Uterus (tissue), 4 donors: ENCODE data around the gene FOXC1. TPM values are rescaled to one million over a fixed set of nuclear protein-coding genes. Genes with fewer than 3 reads are reported as not detected.

Source experiments
- DNase-seq, 2 donors: peaks; one replicate each; pipeline ENCODE4 v3.0.0-alpha.2; 2019 to 2020
- H3K27ac ChIP-seq, 2 donors: fragments of 200-600 bp; sonication (generic); 1 replicate in 1 of 2; 2 replicates in 1 of 2; pipeline ENCODE4 v1.5.1; 2016 to 2018
- H3K27me3 ChIP-seq, 2 donors: fragments of 200-600 bp; sonication (generic); one replicate each; pipeline ENCODE4 v1.5.1; 2018 to 2019; ENCODE audit warnings: control low read depth in 1 of 2
- H3K36me3 ChIP-seq, 2 donors: fragments of 200-600 bp; sonication (generic); one replicate each; pipeline ENCODE4 v1.5.1; 2019; ENCODE audit warnings: control low read depth in 1 of 2
- H3K4me1 ChIP-seq, 2 donors: fragments of 200-600 bp; sonication (generic); one replicate each; pipeline ENCODE4 v1.5.1; 2018 to 2019; ENCODE audit warnings: control low read depth in 1 of 2
- H3K4me3 ChIP-seq, 2 donors: fragments of 200-600 bp; sonication (generic); 1 replicate in 1 of 2; 2 replicates in 1 of 2; pipeline ENCODE4 v1.5.1; 2018 to 2019; ENCODE audit warnings: mild to moderate bottlenecking in 1 of 2
- H3K9me3 ChIP-seq, 2 donors: fragments of 200-600 bp; sonication (generic); one replicate each; pipeline ENCODE4 v1.5.1; 2019; ENCODE audit warnings: control low read depth in 1 of 2
- POLR2A ChIP-seq, 2 donors: fragments of 450-650 bp; IDR thresholded peaks; one replicate each; pipeline ENCODE4 v1.6.1; 2016; ENCODE audit warnings: antibody characterized with exemption in 2 of 2, mild to moderate bottlenecking in 1 of 2, moderate library complexity in 1 of 2
- intact Hi-C: fragments of 100-400 bp; cut with DNase I; formaldehyde crosslinking; loops from one replicate; pipeline ENCODE4 v1.15.1; 2023; ENCODE audit warnings: low total_unique reads
- total RNA-seq, 4 donors: library from RNA; depleted of rRNA in 3 of 4; stranded (reverse); fragments of >200 nt in 3 of 4; gene quantifications; one replicate each; pipeline versions ENCODE4 v1.1.0 to v1.2.4, GENCODE V29; 2014 to 2023
- TF ChIP-seq, protein P1 (sequence below), 4 experiments: fragments of 200-600 bp in 2 of 4; fragments of 450-650 bp in 2 of 4; sonication (generic) in 2 of 4; IDR thresholded peaks; one replicate each; pipeline ENCODE4 v1.5.1; 2016 to 2019; ENCODE audit warnings: antibody characterized with exemption in 4 of 4, mild to moderate bottlenecking in 2 of 4, moderate library complexity in 1 of 4
- donor health status: DM: yes; HTN: yes; CAD: no.

Gene FOXC1
- total RNA-seq, 4 donors from 2014 or later: 1.8 to 15.2 (median 5.1) TPM

DNA sequence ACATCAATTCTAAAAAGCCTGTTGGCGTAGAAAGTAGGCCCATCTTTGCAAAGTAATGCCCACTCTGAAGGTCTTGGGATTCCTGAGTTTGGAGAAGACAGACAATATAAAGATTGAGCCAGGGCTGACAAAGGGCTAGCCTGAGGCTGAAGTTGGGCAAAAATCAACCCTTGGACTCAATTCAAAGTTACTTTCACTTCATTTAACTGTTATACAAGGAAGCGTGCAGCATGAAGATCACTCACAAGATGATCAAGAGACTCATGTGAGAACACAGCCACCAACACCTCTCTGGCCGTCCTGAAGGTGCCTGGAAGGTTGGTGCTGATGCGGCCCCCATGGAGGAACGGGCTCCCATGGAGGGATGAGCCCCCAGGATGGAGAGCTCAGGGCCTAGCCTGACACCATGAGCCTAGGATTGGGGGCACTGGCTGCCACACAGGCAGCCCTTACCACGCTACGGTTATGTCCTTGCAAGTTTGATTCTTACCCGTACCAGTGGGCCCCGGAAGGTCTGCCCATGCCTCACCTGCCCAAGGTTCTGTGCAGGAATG, 26.6 kb downstream of the FOXC1 start:
- no peak for DNase-seq
- Histone ChIP-seq H3K27ac (no peak overlapping the region), H3K9me3 (no peaks in the 10 kb centered on the region), H3K4me1 (no peaks in the 10 kb centered on the region), H3K4me3 (no peak overlapping the region), H3K36me3 (no peaks in the 10 kb centered on the region), H3K27me3 (no peaks in the 10 kb centered on the region)
- TF ChIP-seq, protein P1, sequence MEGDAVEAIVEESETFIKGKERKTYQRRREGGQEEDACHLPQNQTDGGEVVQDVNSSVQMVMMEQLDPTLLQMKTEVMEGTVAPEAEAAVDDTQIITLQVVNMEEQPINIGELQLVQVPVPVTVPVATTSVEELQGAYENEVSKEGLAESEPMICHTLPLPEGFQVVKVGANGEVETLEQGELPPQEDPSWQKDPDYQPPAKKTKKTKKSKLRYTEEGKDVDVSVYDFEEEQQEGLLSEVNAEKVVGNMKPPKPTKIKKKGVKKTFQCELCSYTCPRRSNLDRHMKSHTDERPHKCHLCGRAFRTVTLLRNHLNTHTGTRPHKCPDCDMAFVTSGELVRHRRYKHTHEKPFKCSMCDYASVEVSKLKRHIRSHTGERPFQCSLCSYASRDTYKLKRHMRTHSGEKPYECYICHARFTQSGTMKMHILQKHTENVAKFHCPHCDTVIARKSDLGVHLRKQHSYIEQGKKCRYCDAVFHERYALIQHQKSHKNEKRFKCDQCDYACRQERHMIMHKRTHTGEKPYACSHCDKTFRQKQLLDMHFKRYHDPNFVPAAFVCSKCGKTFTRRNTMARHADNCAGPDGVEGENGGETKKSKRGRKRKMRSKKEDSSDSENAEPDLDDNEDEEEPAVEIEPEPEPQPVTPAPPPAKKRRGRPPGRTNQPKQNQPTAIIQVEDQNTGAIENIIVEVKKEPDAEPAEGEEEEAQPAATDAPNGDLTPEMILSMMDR (IDR thresholded peaks at IDR 0.05): no peak
- no peak for TF ChIP-seq POLR2A (IDR thresholded peaks at IDR 0.05)
- intact Hi-C loops: no loop called here

DNA sequence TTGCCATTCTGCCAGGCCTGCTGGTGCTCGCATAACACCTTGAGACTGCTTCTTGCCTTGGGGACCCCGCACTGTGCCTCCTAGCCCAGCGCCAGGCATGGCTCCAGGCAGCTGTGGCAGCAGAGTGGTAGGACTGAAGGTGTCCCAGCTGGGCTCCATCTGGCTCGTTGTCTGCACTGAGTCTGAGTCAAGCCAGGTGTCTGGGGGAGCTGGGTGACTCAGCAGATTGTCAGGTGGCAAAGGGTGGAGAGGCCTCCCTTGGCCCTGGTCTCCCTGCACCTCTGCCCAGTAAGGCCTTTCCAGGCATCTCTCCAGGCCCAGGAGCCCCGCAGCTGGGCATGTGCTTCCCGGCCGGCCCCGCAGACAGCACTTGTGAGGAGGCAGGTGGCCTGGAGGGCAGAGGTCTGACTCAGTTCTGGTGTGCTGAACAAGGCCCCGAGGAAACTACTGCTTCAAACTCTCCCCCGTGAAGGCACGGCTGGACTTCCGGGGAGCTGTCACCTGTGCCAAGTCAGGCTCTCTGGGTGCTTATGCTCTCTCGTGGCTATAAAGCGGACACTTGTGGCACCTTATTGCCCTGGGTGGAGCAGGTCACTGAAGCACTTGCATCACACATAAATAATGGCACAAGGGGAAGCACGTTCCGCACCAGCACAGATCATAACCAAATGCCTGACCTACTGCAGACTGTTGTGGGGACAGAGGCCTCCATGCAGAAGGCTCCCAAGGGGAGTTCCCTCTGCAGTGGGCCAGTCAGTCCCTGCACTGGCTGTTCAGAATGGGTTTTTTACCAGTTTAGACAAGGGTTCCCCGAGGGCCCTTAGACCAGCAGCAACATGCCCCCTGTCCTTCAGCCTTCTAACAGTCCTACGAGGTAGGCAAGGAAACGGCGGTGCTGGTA, 27.5 kb downstream of the FOXC1 start:
- intact Hi-C loops: no loop called here
- TF ChIP-seq POLR2A (IDR thresholded peaks at IDR 0.05): no peak
- TF ChIP-seq, protein P1 (IDR thresholded peaks at IDR 0.05): no peak
- Histone ChIP-seq H3K9me3 (no peaks in the 10 kb centered on the region), H3K4me3 (no peak overlapping the region), H3K4me1 (no peaks in the 10 kb centered on the region), H3K36me3 (no peaks in the 10 kb centered on the region), H3K27me3 (no peaks in the 10 kb centered on the region), H3K27ac (no peak overlapping the region)
- DNase-seq: no peak

DNA sequence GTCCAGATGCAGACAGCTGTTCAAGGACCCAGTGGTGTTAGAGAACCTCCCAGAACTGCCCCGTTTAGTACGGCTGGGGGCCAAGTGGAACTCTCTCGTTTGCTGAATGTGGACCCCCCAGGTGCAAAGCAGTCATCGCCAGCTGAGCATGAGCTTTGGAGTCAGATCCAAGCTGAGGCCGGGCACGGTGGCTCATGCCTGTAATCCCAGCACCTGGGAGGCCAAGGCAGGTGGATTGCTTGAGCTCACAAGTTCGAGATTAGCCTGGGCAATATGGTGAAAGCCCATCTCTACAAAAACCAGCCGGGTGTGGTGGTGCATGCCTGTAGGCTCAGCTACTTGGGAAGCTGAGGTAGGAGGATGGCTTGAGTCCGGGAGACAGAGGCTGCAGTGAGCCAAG, 29.7 kb downstream of the FOXC1 start:
- Histone ChIP-seq H3K27ac (no peak overlapping the region), H3K4me3 (no peak overlapping the region), H3K36me3 (no peaks in the 10 kb centered on the region), H3K4me1 (no peaks in the 10 kb centered on the region), H3K9me3 (no peaks in the 10 kb centered on the region), H3K27me3 (no peaks in the 10 kb centered on the region)
- intact Hi-C loops: no loop called here
- no peak for DNase-seq
- TF ChIP-seq, protein P1 (IDR thresholded peaks at IDR 0.05): no peak
- TF ChIP-seq POLR2A (IDR thresholded peaks at IDR 0.05): no peak

- H3K27ac ChIP-seq: no peak overlapping the region
- H3K4me3 ChIP-seq: no peak overlapping the region
- DNase-seq: no peak
- H3K4me1 ChIP-seq: no peaks in the 10 kb centered on the region
- TF ChIP-seq, protein P1 (IDR thresholded peaks at IDR 0.05): no peak
- no peak for TF ChIP-seq POLR2A (IDR thresholded peaks at IDR 0.05)
- no peaks in the 10 kb centered on the region for H3K27me3 ChIP-seq
- no peaks in the 10 kb centered on the region for H3K9me3 ChIP-seq
- intact Hi-C loops: no loop called here
- H3K36me3 ChIP-seq: no peaks in the 10 kb centered on the region
Observed at GRCh38 chr6:1640476-1640875, 30.8 kb downstream of the FOXC1 start.

DNA sequence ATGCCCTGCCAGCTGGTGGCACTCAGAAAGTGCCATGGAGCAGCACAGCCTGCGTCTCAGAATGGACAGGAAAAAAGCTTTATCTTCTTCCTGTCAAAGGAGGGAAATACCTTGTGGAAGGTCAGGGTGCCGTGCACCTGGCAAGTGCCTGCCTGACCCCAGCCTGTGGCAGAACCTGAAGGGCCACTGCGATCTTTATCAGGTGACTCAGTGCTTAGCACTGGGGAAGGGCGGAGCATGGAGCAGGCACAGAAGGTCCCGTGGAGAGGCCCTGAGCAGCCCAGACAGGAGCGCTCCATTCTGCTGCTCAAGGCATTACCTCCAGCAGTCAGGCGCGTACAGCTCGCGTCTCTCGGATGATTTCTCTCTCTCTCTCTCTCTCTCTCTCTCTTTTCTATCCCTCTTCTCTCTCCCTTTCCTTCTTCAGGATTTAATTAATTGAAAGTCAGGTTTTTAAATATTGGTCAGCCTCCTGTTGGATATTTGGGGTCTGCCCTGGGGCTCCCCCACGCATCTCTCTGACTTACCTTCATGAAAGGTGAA, 31.7 kb downstream of the FOXC1 start:
- DNase-seq: no peak
- TF ChIP-seq POLR2A (IDR thresholded peaks at IDR 0.05): no peak
- TF ChIP-seq, protein P1 (IDR thresholded peaks at IDR 0.05): no peak

More for the DNA sequence above, 31.7 kb downstream of the FOXC1 start:
- H3K4me1 ChIP-seq: no peaks in the 10 kb centered on the region
- H3K4me3 ChIP-seq: no peak overlapping the region
- intact Hi-C loops: no loop called here
- no peak overlapping the region for H3K27ac ChIP-seq
- no peaks in the 10 kb centered on the region for H3K9me3 ChIP-seq
- H3K36me3 ChIP-seq: no peaks in the 10 kb centered on the region
- H3K27me3 ChIP-seq: no peaks in the 10 kb centered on the region
